Vagina (tissue), 2 donors: ENCODE data around the gene COL7A1.

Experiments
- POLR2A ChIP-seq, 2 donors: fragments of 450-650 bp; IDR thresholded peaks; one replicate each; pipeline ENCODE4 v1.6.1; 2017; ENCODE audit warnings: antibody characterized with exemption in 2 of 2, mild to moderate bottlenecking in 2 of 2, moderate library complexity in 2 of 2
- TF ChIP-seq, protein P1 (sequence below), 3 experiments: fragments of 450-650 bp in 2 of 3; fragments of 200-600 bp in 1 of 3; sonication (generic) in 1 of 3; IDR thresholded peaks; one replicate each; pipeline ENCODE4 v1.5.1; 2017 to 2019; ENCODE audit warnings: antibody characterized with exemption in 3 of 3, mild to moderate bottlenecking in 2 of 3, moderate library complexity in 2 of 3

DNA sequence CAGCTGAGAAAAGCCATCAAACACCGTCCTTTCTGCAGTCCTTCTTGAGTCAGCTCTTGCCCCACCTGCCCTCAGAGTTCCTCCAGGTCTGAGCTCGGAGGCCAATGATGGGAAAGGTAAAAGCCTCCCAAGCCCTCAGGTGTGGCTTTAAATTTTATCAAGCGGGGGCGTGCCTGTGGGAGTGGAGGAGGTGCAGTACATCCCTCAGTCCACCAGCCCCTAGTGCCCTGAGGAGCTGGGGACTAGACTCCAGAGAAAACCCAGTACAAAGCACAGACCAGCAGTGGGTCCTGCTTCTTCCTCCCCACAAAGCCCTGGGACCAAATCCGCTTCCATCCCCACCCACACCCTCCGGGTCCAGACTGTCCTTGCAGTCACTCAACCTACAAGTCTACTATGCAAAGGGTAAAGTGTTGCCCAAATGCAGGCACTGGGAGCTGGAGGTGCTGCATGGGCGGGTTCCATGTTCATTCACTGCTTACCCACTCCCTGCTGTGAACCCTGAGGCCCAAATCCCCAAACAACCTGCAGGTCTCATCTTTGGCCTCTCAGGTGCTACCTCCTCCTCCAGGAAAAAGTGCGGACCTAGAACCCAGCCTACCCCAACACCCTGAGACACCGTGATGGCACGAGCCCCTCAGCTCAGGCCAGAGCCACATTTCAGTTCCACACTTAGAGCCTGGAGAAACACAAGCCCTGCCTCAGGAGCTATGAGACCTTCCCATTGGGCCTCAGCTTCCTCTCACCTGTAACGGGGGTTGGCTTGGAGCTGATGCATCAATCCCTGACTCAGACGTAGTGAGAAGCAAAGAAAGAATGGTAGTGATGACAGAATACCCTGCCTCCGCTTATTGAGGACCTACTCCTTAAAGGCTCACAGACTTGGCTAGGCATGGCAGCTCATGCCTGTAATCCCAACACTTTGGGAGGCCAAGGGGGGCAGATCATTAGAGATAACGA lies 41.0 kb downstream of the COL7A1 start:
- TF ChIP-seq, protein P1, sequence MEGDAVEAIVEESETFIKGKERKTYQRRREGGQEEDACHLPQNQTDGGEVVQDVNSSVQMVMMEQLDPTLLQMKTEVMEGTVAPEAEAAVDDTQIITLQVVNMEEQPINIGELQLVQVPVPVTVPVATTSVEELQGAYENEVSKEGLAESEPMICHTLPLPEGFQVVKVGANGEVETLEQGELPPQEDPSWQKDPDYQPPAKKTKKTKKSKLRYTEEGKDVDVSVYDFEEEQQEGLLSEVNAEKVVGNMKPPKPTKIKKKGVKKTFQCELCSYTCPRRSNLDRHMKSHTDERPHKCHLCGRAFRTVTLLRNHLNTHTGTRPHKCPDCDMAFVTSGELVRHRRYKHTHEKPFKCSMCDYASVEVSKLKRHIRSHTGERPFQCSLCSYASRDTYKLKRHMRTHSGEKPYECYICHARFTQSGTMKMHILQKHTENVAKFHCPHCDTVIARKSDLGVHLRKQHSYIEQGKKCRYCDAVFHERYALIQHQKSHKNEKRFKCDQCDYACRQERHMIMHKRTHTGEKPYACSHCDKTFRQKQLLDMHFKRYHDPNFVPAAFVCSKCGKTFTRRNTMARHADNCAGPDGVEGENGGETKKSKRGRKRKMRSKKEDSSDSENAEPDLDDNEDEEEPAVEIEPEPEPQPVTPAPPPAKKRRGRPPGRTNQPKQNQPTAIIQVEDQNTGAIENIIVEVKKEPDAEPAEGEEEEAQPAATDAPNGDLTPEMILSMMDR (IDR thresholded peaks at IDR 0.05): no peak
- TF ChIP-seq POLR2A (IDR thresholded peaks at IDR 0.05): no peak
